HG03469 (cell line): ENCODE measurements around the gene NFE2L3.
"Not testable (repeated sequence)": the region's sequence is repeated elsewhere in the genome, so short reads cannot be mapped to it uniquely, and the experiment has no call there.

Source experiments
- ATAC-seq: cut with Tn5 transposase; IDR thresholded peaks from one replicate; pipeline ENCODE4 v1.9.1; 2021; ENCODE audit warnings: mild to moderate bottlenecking, moderate library complexity, moderate number of reproducible peaks; ENCODE audit not compliant: unreplicated experiment

The NFE2L3 gene

GRCh38 chr7:26167303-26167934 lies 15.4 kb downstream of the NFE2L3 start:
- ATAC-seq, result no peak

DNA sequence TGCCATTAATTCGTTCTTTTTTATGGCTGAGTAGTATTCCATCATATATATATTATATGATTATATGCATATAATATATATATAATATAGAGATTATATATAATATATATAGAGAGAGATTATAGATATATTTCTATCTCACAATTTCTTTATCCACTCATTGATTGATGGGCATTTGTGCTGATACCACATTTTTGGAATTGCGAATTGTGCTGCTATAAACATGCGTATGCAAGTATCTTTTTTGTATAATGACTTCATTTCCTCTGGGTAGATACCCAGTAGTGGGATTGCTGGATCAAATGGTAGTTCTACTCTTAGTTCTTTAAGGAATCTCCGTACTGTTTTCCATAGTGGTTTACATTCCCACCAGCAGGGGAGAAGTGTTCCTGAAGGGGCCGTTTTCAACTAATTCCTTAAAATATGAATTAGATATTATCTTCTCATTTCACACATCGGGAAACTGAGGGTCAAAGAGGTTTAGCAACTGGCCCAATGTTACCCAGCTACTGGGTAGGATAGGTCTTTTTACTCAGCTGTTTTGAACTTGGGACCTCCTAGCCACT lies 16.5 kb downstream of the NFE2L3 start:
- ATAC-seq, result no peak

GRCh38 chr7:26169271-26169670 lies 17.3 kb downstream of the NFE2L3 start:
- no peak for ATAC-seq

DNA sequence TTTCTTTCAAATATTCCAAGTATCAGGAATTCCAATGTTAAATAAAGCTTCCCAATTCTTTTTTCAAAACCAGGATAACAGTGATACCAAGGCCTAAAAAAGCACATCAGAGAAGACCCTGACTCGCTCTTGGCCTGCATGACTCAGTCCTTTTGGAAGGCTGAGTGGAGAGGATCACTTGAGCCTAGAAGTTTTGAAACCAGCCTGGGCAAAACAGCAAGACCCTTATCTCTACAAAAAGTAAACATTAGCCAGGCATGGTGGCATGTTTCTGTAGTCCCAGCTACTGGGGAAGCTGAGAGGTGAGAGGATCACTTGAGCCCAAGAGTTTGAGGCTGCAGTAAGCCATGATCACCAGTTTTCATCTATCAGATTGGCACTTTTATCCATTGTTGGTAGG lies 18.7 kb downstream of the NFE2L3 start:
- no peak for ATAC-seq

DNA sequence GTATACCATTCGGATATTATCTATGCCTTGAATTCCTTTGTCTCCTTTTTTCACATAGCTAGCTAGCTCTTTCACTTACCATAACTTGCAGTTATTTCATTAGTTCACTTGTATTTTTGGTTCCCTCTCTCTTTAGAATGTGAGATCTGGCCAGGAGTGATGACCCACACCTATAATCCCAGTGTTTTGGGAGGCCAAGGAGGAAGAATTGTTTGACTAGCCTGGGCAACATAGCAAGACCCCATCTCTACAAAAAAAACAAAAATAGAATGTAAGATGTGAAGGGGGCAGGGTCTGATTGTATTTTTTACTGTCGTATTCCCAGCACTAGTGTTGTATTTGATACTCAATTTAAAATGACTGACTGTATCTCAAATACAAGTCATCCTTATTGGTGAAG lies 19.6 kb downstream of the NFE2L3 start:
- no peak for ATAC-seq

- no peak for ATAC-seq
Observed at GRCh38 chr7:26172048-26172447, 20.1 kb downstream of the NFE2L3 start.

GRCh38 chr7:26175903-26176302 lies 23.9 kb downstream of the NFE2L3 start:
- not testable (repeated sequence) for ATAC-seq

DNA sequence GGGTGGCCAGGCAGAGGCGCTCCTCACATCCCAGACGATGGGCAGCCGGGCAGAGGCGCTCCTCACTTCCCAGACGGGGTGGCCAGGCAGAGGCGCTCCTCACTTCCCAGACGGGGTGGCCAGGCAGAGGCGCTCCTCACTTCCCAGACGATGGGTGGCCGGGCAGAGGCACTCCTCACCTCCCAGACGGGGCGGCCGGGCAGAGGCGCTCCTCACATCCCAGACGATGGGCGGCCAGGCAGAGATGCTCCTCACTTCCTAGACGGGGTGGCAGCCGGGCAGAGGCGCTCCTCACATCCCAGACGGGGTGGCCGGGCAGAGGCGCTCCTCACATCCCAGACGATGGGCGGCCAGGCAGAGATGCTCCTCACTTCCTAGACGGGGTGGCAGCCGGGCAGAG lies 24.7 kb downstream of the NFE2L3 start:
- not testable (repeated sequence) for ATAC-seq

DNA sequence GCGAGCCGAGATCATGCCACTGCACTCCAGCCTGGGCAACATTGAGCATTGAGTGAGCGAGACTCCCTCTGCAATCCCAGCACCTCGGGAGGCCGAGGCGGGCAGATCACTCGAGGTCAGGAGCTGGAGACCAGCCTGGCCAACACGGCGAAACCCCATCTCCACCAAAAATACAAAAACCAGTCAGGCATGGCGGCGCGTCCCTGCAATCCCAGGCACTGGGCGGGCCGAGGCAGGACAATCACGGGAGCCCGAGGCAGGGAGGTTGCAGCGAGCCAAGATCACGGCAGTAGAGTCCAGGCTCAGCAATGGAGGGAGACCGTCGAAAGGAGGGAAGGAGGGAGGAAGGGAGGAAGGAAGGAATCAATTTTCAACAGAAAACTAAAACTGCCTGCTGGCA lies 25.3 kb downstream of the NFE2L3 start:
- ATAC-seq, result not testable (repeated sequence)

- no peak for ATAC-seq
Observed at GRCh38 chr7:26178272-26178960, 26.4 kb downstream of the NFE2L3 start.

GRCh38 chr7:26179422-26179821 lies 27.4 kb downstream of the NFE2L3 start:
- no peak for ATAC-seq

- no peak for ATAC-seq
Observed at GRCh38 chr7:26179826-26180497, 28.0 kb downstream of the NFE2L3 start.

DNA sequence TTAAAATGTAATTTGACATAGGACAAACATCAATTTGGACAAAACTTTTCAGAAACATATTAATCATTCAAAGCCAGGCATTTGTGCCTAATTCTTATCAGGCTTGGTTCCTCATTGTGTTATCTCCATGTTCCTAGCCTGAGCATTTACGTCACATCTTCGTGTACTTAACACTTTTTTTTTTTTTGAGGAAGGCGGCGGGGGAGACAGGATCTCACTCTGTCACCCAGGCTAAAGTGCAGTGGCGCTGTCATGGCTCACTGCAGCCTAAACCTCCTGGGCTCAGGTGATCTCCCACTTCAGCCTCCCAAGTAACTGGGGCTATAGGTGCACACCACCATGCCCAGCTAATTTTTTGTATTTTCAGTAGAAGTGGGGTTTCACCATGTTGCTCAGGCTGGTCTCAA lies 28.8 kb downstream of the NFE2L3 start:
- ATAC-seq, result no peak

DNA sequence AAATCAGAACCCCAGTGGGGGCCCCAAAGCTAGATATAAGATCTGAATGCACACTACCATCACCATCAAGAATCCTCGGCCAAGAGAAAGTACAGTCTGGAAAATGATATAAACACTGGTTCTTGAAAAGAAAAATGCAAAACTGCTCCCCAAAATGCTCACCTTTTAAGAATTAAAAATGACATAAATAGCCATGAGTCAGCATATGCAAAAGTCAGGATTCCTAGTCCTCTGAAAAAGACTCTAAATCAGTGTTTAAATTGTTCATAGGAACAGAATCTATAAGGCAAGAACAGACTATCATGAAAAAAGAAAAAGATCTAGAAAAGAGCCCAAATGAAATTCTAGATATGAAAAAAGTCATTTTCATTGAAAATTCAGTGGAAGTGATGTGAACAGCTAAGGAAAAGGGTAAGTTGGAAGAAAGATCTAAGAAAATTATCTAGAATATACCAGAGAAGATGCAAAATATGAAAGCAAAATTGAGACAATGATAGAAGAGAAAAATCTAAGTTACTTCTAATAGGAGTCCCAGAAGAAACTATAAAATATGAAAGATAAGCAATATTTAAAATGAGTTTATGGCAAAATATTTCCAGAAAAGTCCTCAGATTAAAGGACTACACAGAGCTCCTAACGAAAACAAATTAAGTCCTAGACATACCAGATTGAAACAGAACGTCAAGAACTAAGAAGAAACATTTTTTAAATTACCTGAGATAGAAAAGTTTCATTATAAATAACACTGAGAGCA lies 29.7 kb downstream of the NFE2L3 start:
- ATAC-seq, result no peak

DNA sequence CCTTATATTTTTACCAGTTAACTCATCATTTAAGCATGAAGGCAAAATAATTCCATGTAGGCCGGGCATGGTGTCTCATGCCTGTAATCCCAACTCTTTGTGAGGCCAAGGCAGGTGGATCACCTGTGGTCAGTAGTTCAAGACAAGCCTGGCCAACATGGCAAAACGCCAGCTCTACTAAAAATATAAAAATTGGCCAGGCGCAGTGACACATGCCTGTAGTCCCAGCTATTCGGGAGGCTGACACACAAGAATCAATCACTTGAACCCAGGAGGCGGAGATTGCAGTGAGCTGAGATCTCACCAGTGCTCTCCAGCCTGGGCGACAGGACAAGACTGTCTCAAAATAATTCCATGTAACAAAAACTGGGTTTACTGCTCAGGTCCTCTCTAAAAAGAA lies 30.3 kb downstream of the NFE2L3 start:
- no peak for ATAC-seq

GRCh38 chr7:26182706-26183105 lies 30.7 kb downstream of the NFE2L3 start:
- no peak for ATAC-seq

- no peak for ATAC-seq
Observed at GRCh38 chr7:26183545-26184280, 31.7 kb downstream of the NFE2L3 start.

- ATAC-seq, result not testable (repeated sequence)
Observed at GRCh38 chr7:26184281-26185101, 32.5 kb downstream of the NFE2L3 start.

GRCh38 chr7:26185131-26185843 lies 33.3 kb downstream of the NFE2L3 start:
- ATAC-seq, result no peak
